ENCODE data around the gene PCCA. TPM values are rescaled to one million over a fixed set of nuclear protein-coding genes. Genes with fewer than 3 reads are reported as not detected.
"Not testable (repeated sequence)": the region's sequence is repeated elsewhere in the genome, so short reads cannot be mapped to it uniquely, and the experiment has no call there.

PCCA gene
- polyA plus RNA-seq, 1 experiment: 22.6 TPM

DNA sequence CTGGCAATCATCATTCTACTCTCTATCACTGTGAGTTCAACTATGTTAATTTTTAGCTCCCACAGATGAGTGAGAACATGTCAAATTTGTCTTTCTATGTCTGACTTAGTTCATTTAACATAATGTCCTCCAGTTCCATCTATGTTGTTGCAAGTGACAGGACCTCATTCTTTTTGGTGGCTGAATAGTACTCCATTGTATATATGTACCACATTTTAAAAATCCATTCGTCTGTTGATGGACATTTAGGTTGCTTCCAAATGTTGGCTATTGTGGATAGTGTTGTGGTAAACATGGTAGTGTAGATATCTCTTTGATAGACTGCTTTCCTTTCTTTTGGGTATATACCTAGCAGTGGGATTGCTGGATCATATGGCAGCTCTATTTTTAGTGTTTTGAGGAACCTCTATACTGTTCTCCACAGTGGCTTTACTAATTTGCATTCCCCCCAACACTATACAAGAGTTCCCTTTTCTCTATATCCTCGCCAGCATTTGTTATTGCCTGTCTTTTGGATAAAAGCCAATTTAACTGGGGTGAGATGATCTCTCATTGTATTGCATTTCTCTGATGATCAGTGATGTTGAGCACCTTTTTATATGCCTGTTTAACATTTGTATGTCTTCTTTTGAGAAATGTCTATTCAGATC, 124.1 kb downstream of the PCCA start:
- CTCF ChIA-PET: no interaction called here
- Histone ChIP-seq H3K27me3 (ENCODE audit: control insufficient read depth, insufficient read depth, low read length) (no peaks in the 10 kb centered on the region), H3K4me3 (ENCODE audit: low read depth, low read length) (no peak overlapping the region), H3K9me3 (ENCODE audit: control insufficient read depth, insufficient read depth, low read length) (peaks cover 2% of the 10 kb centered on the region), H3K27ac (ENCODE audit: low read depth, low read length) (no peak overlapping the region)
- TF ChIP-seq, protein P1, sequence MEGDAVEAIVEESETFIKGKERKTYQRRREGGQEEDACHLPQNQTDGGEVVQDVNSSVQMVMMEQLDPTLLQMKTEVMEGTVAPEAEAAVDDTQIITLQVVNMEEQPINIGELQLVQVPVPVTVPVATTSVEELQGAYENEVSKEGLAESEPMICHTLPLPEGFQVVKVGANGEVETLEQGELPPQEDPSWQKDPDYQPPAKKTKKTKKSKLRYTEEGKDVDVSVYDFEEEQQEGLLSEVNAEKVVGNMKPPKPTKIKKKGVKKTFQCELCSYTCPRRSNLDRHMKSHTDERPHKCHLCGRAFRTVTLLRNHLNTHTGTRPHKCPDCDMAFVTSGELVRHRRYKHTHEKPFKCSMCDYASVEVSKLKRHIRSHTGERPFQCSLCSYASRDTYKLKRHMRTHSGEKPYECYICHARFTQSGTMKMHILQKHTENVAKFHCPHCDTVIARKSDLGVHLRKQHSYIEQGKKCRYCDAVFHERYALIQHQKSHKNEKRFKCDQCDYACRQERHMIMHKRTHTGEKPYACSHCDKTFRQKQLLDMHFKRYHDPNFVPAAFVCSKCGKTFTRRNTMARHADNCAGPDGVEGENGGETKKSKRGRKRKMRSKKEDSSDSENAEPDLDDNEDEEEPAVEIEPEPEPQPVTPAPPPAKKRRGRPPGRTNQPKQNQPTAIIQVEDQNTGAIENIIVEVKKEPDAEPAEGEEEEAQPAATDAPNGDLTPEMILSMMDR (IDR thresholded peaks at IDR 0.05; ENCODE audit: low read depth, low read length): no peak
- DNase-seq (ENCODE audit: low read depth, low spot score): no peak
- POLR2A ChIA-PET: no interaction called here

DNA sequence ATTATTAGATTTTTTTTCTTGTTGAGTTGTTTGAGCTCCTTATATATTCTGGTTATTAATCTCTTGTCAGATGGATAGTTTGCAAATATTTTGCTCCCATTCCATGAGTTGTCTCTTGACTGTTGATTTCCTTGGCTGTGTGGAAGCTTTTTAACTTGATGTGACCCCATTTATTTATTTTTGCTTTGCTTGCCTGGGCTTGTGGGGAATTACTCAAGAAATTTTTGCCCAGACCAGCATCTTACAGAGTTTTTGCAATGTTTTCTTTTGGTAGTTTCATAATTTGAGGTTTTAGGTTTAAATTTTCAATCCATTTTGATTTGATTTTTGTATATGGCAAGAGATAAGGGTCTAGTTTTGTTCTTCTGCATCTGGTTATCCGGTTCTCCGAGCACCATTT, 124.7 kb downstream of the PCCA start:
- CTCF ChIA-PET: no interaction called here
- Histone ChIP-seq H3K4me3 (ENCODE audit: low read depth, low read length) (no peak overlapping the region), H3K27ac (ENCODE audit: low read depth, low read length) (no peak overlapping the region), H3K27me3 (ENCODE audit: control insufficient read depth, insufficient read depth, low read length) (no peaks in the 10 kb centered on the region), H3K9me3 (ENCODE audit: control insufficient read depth, insufficient read depth, low read length) (peaks cover 2% of the 10 kb centered on the region)
- TF ChIP-seq, protein P1 (IDR thresholded peaks at IDR 0.05; ENCODE audit: low read depth, low read length): no peak
- POLR2A ChIA-PET: no interaction called here
- no peak for DNase-seq (ENCODE audit: low read depth, low spot score)

DNA sequence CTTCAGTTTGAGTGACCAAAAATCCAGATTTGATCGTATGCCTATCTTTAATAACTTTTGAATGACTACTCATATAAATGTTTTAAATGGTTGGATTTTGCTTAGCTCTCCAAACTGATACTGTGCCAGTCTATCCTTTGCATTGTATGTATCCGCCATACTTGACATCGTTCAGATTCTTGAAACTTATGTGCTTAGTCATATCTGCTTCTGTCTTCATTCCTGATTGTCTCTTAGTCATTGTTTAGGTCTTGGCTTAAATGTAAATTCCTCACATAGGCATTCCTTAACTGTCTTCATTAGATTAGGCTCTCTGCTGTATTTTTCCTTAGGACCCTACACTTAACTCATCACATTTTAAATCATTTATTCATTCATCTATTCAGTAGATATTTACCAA, 126.0 kb downstream of the PCCA start:
- Histone ChIP-seq H3K27ac (ENCODE audit: low read depth, low read length) (no peak overlapping the region), H3K9me3 (ENCODE audit: control insufficient read depth, insufficient read depth, low read length) (peaks cover 2% of the 10 kb centered on the region), H3K4me3 (ENCODE audit: low read depth, low read length) (no peak overlapping the region), H3K27me3 (ENCODE audit: control insufficient read depth, insufficient read depth, low read length) (no peaks in the 10 kb centered on the region)
- CTCF ChIA-PET: no interaction called here
- peak; percentile 72 for DNase-seq (ENCODE audit: low read depth, low spot score)
- POLR2A ChIA-PET: interaction anchor here (0.8 kb wide), 1 partner anchor 126 kb away, joined by 3 read pairs; the partner anchor contains the start of gene PCCA
- TF ChIP-seq, protein P1 (IDR thresholded peaks at IDR 0.05; ENCODE audit: low read depth, low read length): no peak

DNA sequence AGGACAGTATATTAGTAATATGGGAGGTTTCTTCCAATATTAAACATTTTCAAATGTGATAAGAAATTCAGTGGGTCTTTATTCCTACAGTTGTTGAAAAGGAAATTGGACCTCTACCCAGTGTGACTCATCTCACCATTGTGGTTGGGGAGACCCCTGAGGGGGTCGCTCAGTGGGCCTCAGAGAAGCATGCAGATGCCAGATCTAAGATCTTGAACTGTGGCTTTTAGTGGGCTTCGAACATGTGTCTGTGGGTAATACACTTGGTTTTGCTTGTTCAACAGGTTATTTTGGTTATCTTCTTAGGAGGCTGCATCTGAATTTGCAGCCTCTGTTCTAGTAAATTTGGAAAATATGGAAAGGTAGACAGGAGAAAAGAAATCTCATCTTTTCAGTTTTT, 132.3 kb downstream of the PCCA start:
- ChIA-PET CTCF (no interaction called here), POLR2A (interaction anchor here (0.7 kb wide), 1 partner anchor 131 kb away, joined by 8 read pairs; no protein-coding TSS in a partner anchor)
- Histone ChIP-seq H3K9me3 (ENCODE audit: control insufficient read depth, insufficient read depth, low read length) (no peaks in the 10 kb centered on the region; the same call in 1 of the 2 replicates), H3K4me3 (ENCODE audit: low read depth, low read length) (no peak overlapping the region), H3K27me3 (ENCODE audit: control insufficient read depth, insufficient read depth, low read length) (no peaks in the 10 kb centered on the region), H3K27ac (ENCODE audit: low read depth, low read length) (no peak overlapping the region)
- TF ChIP-seq, protein P1 (IDR thresholded peaks at IDR 0.05; ENCODE audit: low read depth, low read length): no peak
- no peak for DNase-seq (ENCODE audit: low read depth, low spot score)

DNA sequence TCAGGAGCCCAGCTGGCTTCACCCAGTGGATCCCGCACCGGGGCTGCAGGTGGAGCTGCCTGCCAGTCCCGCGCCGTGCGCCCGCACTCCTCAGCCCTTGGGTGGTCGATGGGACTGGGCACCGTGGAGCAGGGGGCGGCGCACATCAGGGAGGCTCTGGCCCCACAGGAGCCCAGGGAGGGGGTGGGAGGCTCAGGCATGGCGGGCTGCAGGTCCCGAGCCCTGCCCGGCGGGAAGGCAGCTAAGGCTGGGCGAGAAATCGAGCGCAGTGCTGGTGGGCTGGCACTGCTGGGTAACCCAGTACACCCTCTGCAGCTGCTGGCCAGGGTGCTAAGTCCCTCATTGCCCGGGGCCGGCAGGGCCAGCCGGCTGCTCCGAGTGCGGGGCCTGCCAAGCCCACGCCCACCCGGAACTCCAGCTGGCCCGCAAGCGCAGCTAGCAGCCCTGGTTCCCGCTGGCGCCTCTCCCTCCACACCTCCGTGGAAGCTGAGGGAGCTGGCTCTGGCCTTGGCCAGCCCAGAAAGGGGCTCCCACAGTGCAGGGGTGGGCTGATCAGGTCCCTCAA, 135.2 kb downstream of the PCCA start:
- not testable (repeated sequence) for H3K27ac ChIP-seq (ENCODE audit: low read depth, low read length); H3K4me3 ChIP-seq (ENCODE audit: low read depth, low read length); H3K9me3 ChIP-seq (ENCODE audit: control insufficient read depth, insufficient read depth, low read length); DNase-seq (ENCODE audit: low read depth, low spot score); H3K27me3 ChIP-seq (ENCODE audit: control insufficient read depth, insufficient read depth, low read length)
- ChIA-PET CTCF (interaction anchor here (0.6 to 2.1 kb wide), 3 partner anchors 11 to 1228 kb away, joined by 4 to 7 read pairs (median 4); no protein-coding TSS in a partner anchor), POLR2A (interaction anchor here (0.6 kb wide), 1 partner anchor 31 kb away, joined by 5 read pairs; no protein-coding TSS in a partner anchor)

All from AG04450 (cell line).